Panc1 (cell line): ENCODE measurements around the gene PLBD2. TPM values are rescaled to one million over a fixed set of nuclear protein-coding genes. Genes with fewer than 3 reads are reported as not detected.

ENCODE experiments used
- ATAC-seq: fragments of 200-7000 bp; cut with Tn5 transposase; 2 replicates; pipeline ENCODE4 v1.9.1; 2020; ENCODE audit warnings: mild to moderate bottlenecking, moderate library complexity
- BruUV-seq: library from RNA; stranded (reverse); fragments of 400-500 nt; replicated peaks from 2 replicates; lab custom pipeline; 2021; lab: Mats Ljungman, UMichigan
- CTCF ChIA-PET: fragments of 300-600 bp; sonication (Branson Sonifier 250); formaldehyde crosslinking; loops from one replicate; lab custom pipeline; 2022; ENCODE audit warnings: antibody characterized with exemption; lab: Charles Lee
- POLR2A ChIA-PET: fragments of 300-600 bp; sonication (Branson Sonifier 250); formaldehyde crosslinking; loops from one replicate; lab custom pipeline; 2022; ENCODE audit warnings: antibody characterized with exemption; lab: Charles Lee
- DNase-seq: peaks from one replicate; pipeline ENCODE4 v3.0.0-alpha.2; 2010; ENCODE audit warnings: low read depth, low spot score
- H3K27ac ChIP-seq: 2 replicates; pipeline ENCODE4 v1.5.1; 2011; ENCODE audit warnings: mild to moderate bottlenecking, low read length, inconsistent platforms
- H3K27me3 ChIP-seq: fragments of 200-500 bp; sonication (Bioruptor generic); 2 replicates; pipeline ENCODE4 v1.6.0; 2014; ENCODE audit warnings: low read length, inconsistent platforms; ENCODE audit not compliant: control insufficient read depth, insufficient read depth
- H3K36me3 ChIP-seq: fragments of 200-500 bp; sonication (Bioruptor generic); 2 replicates; pipeline ENCODE4 v1.5.1; 2014; ENCODE audit warnings: inconsistent platforms, mild to moderate bottlenecking, low read length, moderate library complexity; ENCODE audit not compliant: control insufficient read depth, insufficient read depth
- H3K4me1 ChIP-seq: 2 replicates; pipeline ENCODE4 v1.5.1; 2011; ENCODE audit warnings: inconsistent platforms, mild to moderate bottlenecking, low read length, moderate library complexity; ENCODE audit not compliant: control insufficient read depth, insufficient read depth
- H3K4me3 ChIP-seq, 2 experiments: 2 replicates each; pipeline ENCODE4 v1.5.1; 2011 to 2012; ENCODE audit warnings: low read depth in 2 of 2, low read length in 2 of 2, mild to moderate bottlenecking in 2 of 2, inconsistent platforms in 1 of 2, moderate library complexity in 1 of 2
- H3K9me3 ChIP-seq: fragments of 200-500 bp; sonication (Bioruptor generic); 2 replicates; pipeline ENCODE4 v1.5.1; 2014; ENCODE audit warnings: low read depth, mild to moderate bottlenecking, inconsistent platforms, low read length, moderate library complexity; ENCODE audit not compliant: control insufficient read depth, insufficient read depth
- POLR2AphosphoS5 ChIP-seq: IDR thresholded peaks from 2 replicates; pipeline ENCODE4 v1.6.1; 2012; ENCODE audit warnings: mild to moderate bottlenecking, low read depth, low read length, moderate library complexity
- REST ChIP-seq, 2 experiments: IDR thresholded peaks; 2 replicates each; pipeline ENCODE4 v1.6.1; 2011 to 2012; ENCODE audit warnings: low read depth in 2 of 2, control low read depth in 1 of 2, low read length in 1 of 2, mild to moderate bottlenecking in 1 of 2, moderate library complexity in 1 of 2; ENCODE audit not compliant: insufficient read depth in 1 of 2
- SIN3A ChIP-seq: IDR thresholded peaks from 2 replicates; pipeline ENCODE4 v1.6.1; 2012; ENCODE audit warnings: low read depth, mild to moderate bottlenecking, low read length, moderate library complexity, borderline replicate concordance; ENCODE audit not compliant: insufficient read depth
- TCF7L2 ChIP-seq: IDR thresholded peaks from 2 replicates; pipeline ENCODE4 v1.6.1; 2011; ENCODE audit warnings: mild to moderate bottlenecking, low read depth, low read length, inconsistent platforms
- in situ Hi-C: cut with HindIII; loops from 2 replicates; pipeline ENCODE4 v1.10.0; 2016; ENCODE audit warnings: low sequenced_read_pairs, low pct_unique_long_range_greater_than_20kb
- intact Hi-C: fragments of 100-400 bp; cut with micrococcal nuclease; formaldehyde crosslinking; loops from one replicate; pipeline ENCODE4 v1.10.0; 2022; ENCODE audit not compliant: unreplicated experiment
- total RNA-seq: library from RNA; stranded (reverse); gene quantifications from one replicate; pipeline ENCODE4 v1.2.1, GENCODE V29; 2021; ENCODE audit not compliant: unreplicated experiment
- TF ChIP-seq, protein P1 (sequence below): fragments of 450-650 bp; IDR thresholded peaks from 2 replicates; pipeline ENCODE4 v1.5.1; 2017; ENCODE audit warnings: mild to moderate bottlenecking

Gene PLBD2
- total RNA-seq, 1 experiment from 2014 or later, result 69.7 TPM

DNA sequence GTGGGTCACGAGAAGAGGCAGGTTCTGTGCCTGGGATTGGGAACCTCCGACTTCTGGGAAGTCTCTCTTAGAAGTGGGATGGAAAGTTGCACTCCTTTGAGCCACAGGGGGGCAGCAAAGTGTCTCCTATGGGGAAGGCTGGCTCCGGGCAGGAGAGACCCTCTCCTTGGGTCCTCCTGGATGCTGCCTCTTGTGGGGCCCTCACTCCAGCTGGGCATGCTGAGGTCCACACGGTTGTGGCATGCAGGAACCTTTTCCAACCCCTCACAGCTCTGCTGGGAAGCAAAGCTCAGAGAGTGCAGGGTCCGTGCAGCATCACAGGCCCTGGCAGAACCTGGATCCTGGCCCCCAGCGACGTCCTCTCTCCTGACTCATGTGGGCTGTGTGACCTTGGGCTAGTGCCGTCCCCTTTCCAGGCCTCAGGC lies 81.2 kb downstream of the PLBD2 start:
- in situ Hi-C loops, result no loop called here
- intact Hi-C loops, result loop anchor here (5.0 kb wide), 1 partner anchor 473 kb away; no protein-coding TSS in a partner anchor
- H3K9me3 ChIP-seq, result no peaks in the 10 kb centered on the region
- H3K27me3 ChIP-seq, result peaks cover 5% of the 10 kb centered on the region; the same call in 1 of the 2 replicates
- H3K4me1 ChIP-seq, result no peaks in the 10 kb centered on the region
- no TSS peak for BruUV-seq
- ChIA-PET CTCF (no interaction called here), POLR2A (no interaction called here)
- DNase-seq (no peak), ATAC-seq (peak; percentile 82)
- TF ChIP-seq REST (IDR thresholded peaks at IDR 0.05; ENCODE audit: insufficient read depth in 1 of 2, low read depth in 2 of 2, low read length in 1 of 2) (no peak), POLR2AphosphoS5 (no peak), SIN3A (no peak)
- TF ChIP-seq, protein P1, sequence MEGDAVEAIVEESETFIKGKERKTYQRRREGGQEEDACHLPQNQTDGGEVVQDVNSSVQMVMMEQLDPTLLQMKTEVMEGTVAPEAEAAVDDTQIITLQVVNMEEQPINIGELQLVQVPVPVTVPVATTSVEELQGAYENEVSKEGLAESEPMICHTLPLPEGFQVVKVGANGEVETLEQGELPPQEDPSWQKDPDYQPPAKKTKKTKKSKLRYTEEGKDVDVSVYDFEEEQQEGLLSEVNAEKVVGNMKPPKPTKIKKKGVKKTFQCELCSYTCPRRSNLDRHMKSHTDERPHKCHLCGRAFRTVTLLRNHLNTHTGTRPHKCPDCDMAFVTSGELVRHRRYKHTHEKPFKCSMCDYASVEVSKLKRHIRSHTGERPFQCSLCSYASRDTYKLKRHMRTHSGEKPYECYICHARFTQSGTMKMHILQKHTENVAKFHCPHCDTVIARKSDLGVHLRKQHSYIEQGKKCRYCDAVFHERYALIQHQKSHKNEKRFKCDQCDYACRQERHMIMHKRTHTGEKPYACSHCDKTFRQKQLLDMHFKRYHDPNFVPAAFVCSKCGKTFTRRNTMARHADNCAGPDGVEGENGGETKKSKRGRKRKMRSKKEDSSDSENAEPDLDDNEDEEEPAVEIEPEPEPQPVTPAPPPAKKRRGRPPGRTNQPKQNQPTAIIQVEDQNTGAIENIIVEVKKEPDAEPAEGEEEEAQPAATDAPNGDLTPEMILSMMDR, result peak; percentile 87
- H3K36me3 ChIP-seq, result no peaks in the 10 kb centered on the region
- no peak overlapping the region for H3K4me3 ChIP-seq
- no peak overlapping the region for H3K27ac ChIP-seq

DNA sequence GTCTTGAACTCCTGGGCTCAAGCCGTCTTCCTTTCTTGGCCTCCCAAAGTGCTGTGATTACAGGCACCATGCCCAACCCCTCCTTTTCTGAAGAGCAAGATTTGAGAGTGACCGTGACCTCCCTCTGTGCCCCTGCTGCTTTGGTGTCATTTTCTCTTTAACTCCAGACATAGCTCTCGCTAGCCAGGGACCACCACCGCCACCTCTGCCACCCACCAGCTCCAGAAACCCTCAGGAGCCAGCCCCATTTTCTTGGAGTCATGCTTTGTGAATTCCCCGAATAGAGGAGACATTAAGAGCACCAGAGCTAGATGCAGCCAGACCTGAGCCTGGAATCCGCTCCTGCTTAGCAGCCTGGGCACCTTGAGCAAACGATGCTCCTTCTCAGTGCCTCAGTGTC lies 81.9 kb downstream of the PLBD2 start:
- ATAC-seq (0 out of 2 replicates have a peak, but pooled peaks have one; percentile 8), DNase-seq (no peak)
- no TSS peak for BruUV-seq
- intact Hi-C loops, result no loop called here
- no peak overlapping the region for H3K4me3 ChIP-seq
- TF ChIP-seq POLR2AphosphoS5 (no peak), SIN3A (no peak), TCF7L2 (no peak), REST (IDR thresholded peaks at IDR 0.05; ENCODE audit: insufficient read depth in 1 of 2, low read depth in 2 of 2, low read length in 1 of 2) (no peak)
- TF ChIP-seq, protein P1, result no peak
- H3K4me1 ChIP-seq, result no peaks in the 10 kb centered on the region
- in situ Hi-C loops, result no loop called here
- H3K27me3 ChIP-seq, result peaks cover 5% of the 10 kb centered on the region; the same call in 1 of the 2 replicates
- H3K27ac ChIP-seq, result no peak overlapping the region
- ChIA-PET POLR2A (no interaction called here), CTCF (interaction anchor here (0.6 to 0.8 kb wide), 3 partner anchors 11 to 298 kb away, joined by 3 read pairs; no protein-coding TSS in a partner anchor)
- no peaks in the 10 kb centered on the region for H3K36me3 ChIP-seq
- no peaks in the 10 kb centered on the region for H3K9me3 ChIP-seq

Other genes with a start within 250 kb of the PLBD2 start
- gene RASAL1, start 222.8 kb upstream of the PLBD2 start, total RNA-seq, result 0.28 TPM
- 0.10 TPM for gene CFAP73, start 208.9 kb upstream of the PLBD2 start, total RNA-seq
- 101 TPM for gene DDX54, start 173.1 kb upstream of the PLBD2 start, total RNA-seq
- 41.0 TPM for gene RITA1, start 172.9 kb upstream of the PLBD2 start, total RNA-seq
- gene TPCN1, start 137.1 kb upstream of the PLBD2 start, total RNA-seq, result 75.2 TPM
- 26.7 TPM for gene SLC8B1, start 23.5 kb upstream of the PLBD2 start, total RNA-seq
- 0.15 TPM for gene SDS, start 45.3 kb downstream of the PLBD2 start, total RNA-seq
- 5.8 TPM for gene SDSL, start 63.8 kb downstream of the PLBD2 start, total RNA-seq
- gene LHX5, start 113.3 kb downstream of the PLBD2 start, total RNA-seq, result not detected